Thoracic aorta (tissue), 2 donors: ENCODE results near the gene RAB14. TPM values are rescaled to one million over a fixed set of nuclear protein-coding genes. Genes with fewer than 3 reads are reported as not detected.

ENCODE experiments used
- ATAC-seq: fragments of 150-250 bp; one replicate; pipeline ENCODE4 v1.8.0; 2017; ENCODE audit warnings: low read depth; ENCODE audit not compliant: insufficient number of reproducible peaks, low FRiP score
- DNase-seq: peaks from one replicate; pipeline ENCODE4 v3.0.0-alpha.2; 2020; ENCODE audit warnings: low spot score
- H3K27ac ChIP-seq, 2 donors: fragments of 200-600 bp; sonication (generic); 1 replicate in 1 of 2; 2 replicates in 1 of 2; pipeline ENCODE4 v1.5.1; 2016; ENCODE audit warnings: mild to moderate bottlenecking in 2 of 2, moderate library complexity in 2 of 2
- H3K27me3 ChIP-seq: fragments of 200-600 bp; sonication (generic); replicated peaks from 2 replicates; pipeline ENCODE4 v1.6.0; 2016; ENCODE audit warnings: mild to moderate bottlenecking; ENCODE audit not compliant: insufficient read depth
- H3K36me3 ChIP-seq: fragments of 200-600 bp; sonication (generic); one replicate; pipeline ENCODE4 v1.5.1; 2016
- H3K4me1 ChIP-seq, 2 donors: fragments of 200-600 bp; sonication (generic); 1 replicate in 1 of 2; 2 replicates in 1 of 2; pipeline versions ENCODE4 v1.5.1 to v1.6.0; 2016; ENCODE audit warnings: low read depth in 2 of 2, mild to moderate bottlenecking in 1 of 2; ENCODE audit not compliant: control insufficient read depth in 1 of 2
- H3K4me3 ChIP-seq: fragments of 200-600 bp; sonication (generic); 2 replicates; pipeline ENCODE4 v1.5.1; 2016; ENCODE audit warnings: mild to moderate bottlenecking
- H3K9me3 ChIP-seq: fragments of 200-600 bp; sonication (generic); 2 replicates; pipeline ENCODE4 v1.5.1; 2016
- CTCF ChIP-seq: fragments of 200-600 bp; sonication (generic); IDR thresholded peaks from one replicate; pipeline ENCODE4 v1.5.1; 2019; ENCODE audit warnings: antibody characterized with exemption
- total RNA-seq, 2 donors: library from RNA; depleted of rRNA; stranded (reverse); fragments of >200 nt; gene quantifications; one replicate each; pipeline versions ENCODE4 v1.1.0 to v1.2.3, GENCODE V29; 2016

RAB14 gene
- total RNA-seq, 2 donors from 2014 or later, result 32.9 to 39.2 TPM

GRCh38 chr9:121240472-121241135 is 38.9 kb upstream of the RAB14 start:
- no peak overlapping the region for H3K27ac ChIP-seq
- no peaks in the 10 kb centered on the region for H3K9me3 ChIP-seq
- no peaks in the 10 kb centered on the region for H3K27me3 ChIP-seq
- H3K36me3 ChIP-seq, result no peaks in the 10 kb centered on the region
- no peak overlapping the region for H3K4me3 ChIP-seq
- peaks cover 9 to 22% of the 10 kb centered on the region in 2 donors for H3K4me1 ChIP-seq
- DNase-seq, result no peak
- TF ChIP-seq CTCF, result no peak
- ATAC-seq, result no peak

GRCh38 chr9:121239851-121240250 is 38.2 kb upstream of the RAB14 start:
- Histone ChIP-seq H3K27ac (no peak overlapping the region), H3K36me3 (no peaks in the 10 kb centered on the region), H3K9me3 (no peaks in the 10 kb centered on the region), H3K27me3 (no peaks in the 10 kb centered on the region), H3K4me1 (peaks cover 9 to 22% of the 10 kb centered on the region in 2 donors), H3K4me3 (no peak overlapping the region)
- ATAC-seq (no peak), DNase-seq (no peak)
- TF ChIP-seq CTCF, result no peak

- ATAC-seq, result no peak
Measured at GRCh38 chr9:121239071-121239470, 37.4 kb upstream of the RAB14 start.

GRCh38 chr9:121237916-121238315 is 36.2 kb upstream of the RAB14 start:
- H3K27me3 ChIP-seq, result no peaks in the 10 kb centered on the region
- ATAC-seq, result no peak

More at GRCh38 chr9:121239071-121239470, 37.4 kb upstream of the RAB14 start:
- no peaks in the 10 kb centered on the region for H3K9me3 ChIP-seq
- H3K27me3 ChIP-seq, result no peaks in the 10 kb centered on the region
- H3K36me3 ChIP-seq, result no peaks in the 10 kb centered on the region
- peaks cover 9 to 22% of the 10 kb centered on the region in 2 donors for H3K4me1 ChIP-seq
- no peak overlapping the region for H3K27ac ChIP-seq
- TF ChIP-seq CTCF, result no peak
- no peak for DNase-seq
- H3K4me3 ChIP-seq, result no peak overlapping the region

GRCh38 chr9:121235512-121235911 is 33.8 kb upstream of the RAB14 start:
- no peak for TF ChIP-seq CTCF
- no peak for ATAC-seq

More at GRCh38 chr9:121237916-121238315, 36.2 kb upstream of the RAB14 start:
- Histone ChIP-seq H3K27ac (no peak overlapping the region), H3K4me1 (peaks cover 9 to 17% of the 10 kb centered on the region in 2 donors), H3K4me3 (no peak overlapping the region), H3K9me3 (no peaks in the 10 kb centered on the region), H3K36me3 (no peaks in the 10 kb centered on the region)
- TF ChIP-seq CTCF, result no peak
- DNase-seq, result no peak

More at GRCh38 chr9:121235512-121235911, 33.8 kb upstream of the RAB14 start:
- DNase-seq, result no peak
- no peaks in the 10 kb centered on the region for H3K9me3 ChIP-seq
- H3K4me3 ChIP-seq, result no peak overlapping the region
- H3K27me3 ChIP-seq, result no peaks in the 10 kb centered on the region
- H3K27ac ChIP-seq, result no peak overlapping the region
- no peaks in the 10 kb centered on the region for H3K4me1 ChIP-seq
- H3K36me3 ChIP-seq, result no peaks in the 10 kb centered on the region
